GM18873 (cell line): ENCODE results near the gene KCNJ10.

ENCODE experiments used
- ATAC-seq: cut with Tn5 transposase; IDR thresholded peaks from one replicate; pipeline ENCODE4 v1.9.1; 2021; ENCODE audit warnings: mild to moderate bottlenecking, moderate library complexity, moderate number of reproducible peaks; ENCODE audit not compliant: unreplicated experiment, low FRiP score

KCNJ10 gene

GRCh38 chr1:159996653-159997052 lies 73.3 kb downstream of the KCNJ10 start:
- ATAC-seq = no peak

GRCh38 chr1:159994896-159995295 lies 75.1 kb downstream of the KCNJ10 start:
- no peak for ATAC-seq

- no peak for ATAC-seq
Observed at GRCh38 chr1:159993911-159994310, 76.0 kb downstream of the KCNJ10 start.

- no peak for ATAC-seq
Observed at GRCh38 chr1:159992161-159992560, 77.8 kb downstream of the KCNJ10 start.

GRCh38 chr1:159991513-159991912 lies 78.4 kb downstream of the KCNJ10 start:
- no peak for ATAC-seq

GRCh38 chr1:159990005-159990404 lies 80.0 kb downstream of the KCNJ10 start:
- ATAC-seq = no peak

- no peak for ATAC-seq
Observed at GRCh38 chr1:159989581-159989980, 80.4 kb downstream of the KCNJ10 start.

- no peak for ATAC-seq
Observed at GRCh38 chr1:159988006-159988405, 82.0 kb downstream of the KCNJ10 start.

GRCh38 chr1:159987186-159987585 lies 82.8 kb downstream of the KCNJ10 start:
- no peak for ATAC-seq

GRCh38 chr1:159986531-159986930 lies 83.4 kb downstream of the KCNJ10 start:
- ATAC-seq = no peak

- ATAC-seq = no peak
Observed at GRCh38 chr1:159986093-159986492, 83.9 kb downstream of the KCNJ10 start.

GRCh38 chr1:159985473-159985872 lies 84.5 kb downstream of the KCNJ10 start:
- no peak for ATAC-seq

GRCh38 chr1:159983681-159984080 lies 86.3 kb downstream of the KCNJ10 start:
- no peak for ATAC-seq

- ATAC-seq = no peak
Observed at GRCh38 chr1:159982280-159982679, 87.7 kb downstream of the KCNJ10 start.

- no peak for ATAC-seq
Observed at GRCh38 chr1:159981351-159982055, 88.5 kb downstream of the KCNJ10 start.

- ATAC-seq = no peak
Observed at GRCh38 chr1:159980786-159981185, 89.2 kb downstream of the KCNJ10 start.

GRCh38 chr1:159980076-159980475 lies 89.9 kb downstream of the KCNJ10 start:
- ATAC-seq = no peak

GRCh38 chr1:159979257-159979656 lies 90.7 kb downstream of the KCNJ10 start:
- no peak for ATAC-seq

GRCh38 chr1:159978107-159978398 lies 91.9 kb downstream of the KCNJ10 start:
- ATAC-seq = no peak

- no peak for ATAC-seq
Observed at GRCh38 chr1:159977364-159978106, 92.4 kb downstream of the KCNJ10 start.

- ATAC-seq = no peak
Observed at GRCh38 chr1:159974350-159974965, 95.5 kb downstream of the KCNJ10 start.
